ENCODE measurements around the gene FARP2. TPM values are rescaled to one million over a fixed set of nuclear protein-coding genes. Genes with fewer than 3 reads are reported as not detected.
A peak's percentile ranks its signal among the peaks of the same experiment; 100 is the strongest.

The FARP2 gene
- total and polyA plus RNA-seq, 2 of the 13 experiments (the other 11 are each of a cell fraction or from before 2014, with no cell fraction given) = 28.0 to 45.4 TPM

- TF ChIP-seq PRDM4 (CRISPR knock-in tag; IDR thresholded peaks at IDR 0.05; ENCODE audit: borderline replicate concordance) (peak; percentile 88; the same call in 1 of the 2 replicates), ZNF775 (CRISPR knock-in tag; IDR thresholded peaks at IDR 0.05; ENCODE audit: borderline replicate concordance) (peak; percentile 85; the same call in 1 of the 2 replicates), ZNF614 (CRISPR knock-in tag; IDR thresholded peaks at IDR 0.05; ENCODE audit: borderline replicate concordance) (peak; percentile 97; the same call in 1 of the 2 replicates), RBFOX2 (IDR thresholded peaks at IDR 0.05; ENCODE audit: low read depth, low read length) (peak; percentile 92), ZSCAN22 (CRISPR knock-in tag; IDR thresholded peaks at IDR 0.05) (peak; percentile 91), PAX8 (CRISPR knock-in tag; IDR thresholded peaks at IDR 0.05; ENCODE audit: borderline replicate concordance) (peak; percentile 97; the same call in 1 of the 2 replicates), TBP (CRISPR knock-in tag; IDR thresholded peaks at IDR 0.05) (peak; percentile 99), ZNF468 (CRISPR knock-in tag; IDR thresholded peaks at IDR 0.05) (peak; percentile 99), JUN (CRISPR knock-in tag; IDR thresholded peaks at IDR 0.05) (peak; percentile 91), ZNF773 (CRISPR knock-in tag; IDR thresholded peaks at IDR 0.05; ENCODE audit: borderline replicate concordance) (peak; percentile 98), ZKSCAN5 (CRISPR knock-in tag; IDR thresholded peaks at IDR 0.05) (no peak), ZSCAN20 (CRISPR knock-in tag; IDR thresholded peaks at IDR 0.05; ENCODE audit: borderline replicate concordance) (peak; percentile 94; the same call in 1 of the 2 replicates), HNRNPUL1 (IDR thresholded peaks at IDR 0.05; ENCODE audit: low read depth, low read length) (no peak), SRSF4 (IDR thresholded peaks at IDR 0.05; ENCODE audit: low read depth, low read length, poor library complexity, severe bottlenecking) (no peak), ZNF709 (CRISPR knock-in tag; IDR thresholded peaks at IDR 0.05) (peak; percentile 100), ZNF737 (CRISPR knock-in tag; IDR thresholded peaks at IDR 0.05; ENCODE audit: borderline replicate concordance) (no peak), ZBTB44 (CRISPR knock-in tag; IDR thresholded peaks at IDR 0.05) (peak; percentile 98), ZMYM4 (CRISPR knock-in tag; IDR thresholded peaks at IDR 0.05) (peak; percentile 89), NFKBIZ (CRISPR knock-in tag; IDR thresholded peaks at IDR 0.05) (peak; percentile 98), ZNF557 (CRISPR knock-in tag; IDR thresholded peaks at IDR 0.05) (peak; percentile 95), KDM3A (CRISPR knock-in tag; IDR thresholded peaks at IDR 0.05; ENCODE audit: low read depth) (peak; percentile 92), REXO4 (CRISPR knock-in tag; IDR thresholded peaks at IDR 0.05; ENCODE audit: borderline replicate concordance) (peak; percentile 99), MTERF4 (CRISPR knock-in tag; IDR thresholded peaks at IDR 0.05) (peak; percentile 99), SALL2 (CRISPR knock-in tag; IDR thresholded peaks at IDR 0.05) (peak; percentile 97)
Measured at GRCh38 chr2:241508240-241509154, 152.4 kb downstream of the FARP2 start, which contains the start of gene STK25 (continued).

Data from HepG2 (cell line).